HepG2 (cell line): Measurements from ENCODE around the gene WDR48. TPM values are rescaled to one million over a fixed set of nuclear protein-coding genes. Genes with fewer than 3 reads are reported as not detected.

Experiments used
- AHR ChIP-seq: IDR thresholded peaks from 2 replicates; pipeline ENCODE4 v1.6.1; 2018; ENCODE audit warnings: missing genetic modification reagents, missing compliant biosample characterization
- EZH2 ChIP-seq: conservative IDR thresholded peaks from 2 replicates; pipeline ENCODE4 v1.6.1; 2012; ENCODE audit warnings: mild to moderate bottlenecking, low read depth, low read length, moderate library complexity
- JUN ChIP-seq: sonication (generic); formaldehyde crosslinking; IDR thresholded peaks from 2 replicates; pipeline ENCODE4 v1.4.0; 2020; ENCODE audit warnings: mild to moderate bottlenecking, missing genetic modification reagents
- MTA1 ChIP-seq: sonication (generic); formaldehyde crosslinking; IDR thresholded peaks from 2 replicates; pipeline ENCODE4 v1.4.0; 2020; ENCODE audit warnings: missing genetic modification reagents, mild to moderate bottlenecking, borderline replicate concordance
- NFE2 ChIP-seq: sonication (generic); formaldehyde crosslinking; IDR thresholded peaks from 2 replicates; pipeline ENCODE4 v1.4.0; 2020; ENCODE audit warnings: missing genetic modification reagents
- NFE2L2 ChIP-seq: fragments of 150-350 bp; IDR thresholded peaks from 2 replicates; pipeline ENCODE4 v1.6.1; 2014; ENCODE audit warnings: low read length
- SRSF1 ChIP-seq: fragments of 200-400 bp; formaldehyde crosslinking; optimal IDR thresholded peaks from 2 replicates; pipeline ENCODE3; 2017; ENCODE audit warnings: mild to moderate bottlenecking, low read depth, low read length, moderate library complexity
- THAP7 ChIP-seq: sonication (generic); formaldehyde crosslinking; IDR thresholded peaks from 2 replicates; pipeline ENCODE4 v1.8.1; 2023; ENCODE audit warnings: mild to moderate bottlenecking, missing genetic modification reagents
- TIGD3 ChIP-seq: sonication (generic); formaldehyde crosslinking; IDR thresholded peaks from 2 replicates; pipeline ENCODE4 v1.5.1; 2020; ENCODE audit warnings: mild to moderate bottlenecking, missing genetic modification reagents, borderline replicate concordance
- TP53 ChIP-seq: sonication (generic); formaldehyde crosslinking; conservative IDR thresholded peaks from 2 replicates; pipeline ENCODE4 v1.4.0; 2020; ENCODE audit warnings: missing genetic modification reagents
- ZBTB38 ChIP-seq: sonication (generic); formaldehyde crosslinking; IDR thresholded peaks from 2 replicates; pipeline ENCODE4 v1.5.1; 2020; ENCODE audit warnings: mild to moderate bottlenecking, missing genetic modification reagents
- ZMAT5 ChIP-seq: sonication (generic); formaldehyde crosslinking; IDR thresholded peaks from 2 replicates; pipeline ENCODE4 v1.5.0; 2020; ENCODE audit warnings: mild to moderate bottlenecking, low read depth, missing genetic modification reagents, borderline replicate concordance
- ZNF17 ChIP-seq: sonication (generic); formaldehyde crosslinking; IDR thresholded peaks from 2 replicates; pipeline ENCODE4 v1.5.0; 2020; ENCODE audit warnings: mild to moderate bottlenecking, missing genetic modification reagents
- ZNF407 ChIP-seq: sonication (generic); formaldehyde crosslinking; IDR thresholded peaks from one replicate; pipeline ENCODE4 v1.5.1; 2020; ENCODE audit warnings: mild to moderate bottlenecking, missing genetic modification reagents; ENCODE audit errors: not compliant biosample characterization
- ZNF431 ChIP-seq: sonication (generic); formaldehyde crosslinking; IDR thresholded peaks from 2 replicates; pipeline ENCODE4 v1.9.0; 2022; ENCODE audit warnings: missing genetic modification reagents, low read depth, mild to moderate bottlenecking, borderline replicate concordance
- ZNF484 ChIP-seq: sonication (generic); formaldehyde crosslinking; IDR thresholded peaks from 2 replicates; pipeline ENCODE4 v1.5.1; 2020; ENCODE audit warnings: mild to moderate bottlenecking, low read depth, missing genetic modification reagents, borderline replicate concordance
- ZNF576 ChIP-seq: sonication (generic); formaldehyde crosslinking; IDR thresholded peaks from 2 replicates; pipeline ENCODE4 v1.4.0; 2020; ENCODE audit warnings: mild to moderate bottlenecking, missing genetic modification reagents
- polyA plus RNA-seq, 8 experiments: library from polyadenylated mRNA; depleted of rRNA in 3 of 8; stranded (reverse) in 7 of 8; unstranded in 1 of 8; fragments of >200 nt; fragmentation: Illumina TruSeq in 4 of 8; extraction: Trizol in 4 of 8; gene quantifications; 2 replicates each; pipeline versions ENCODE4 v1.2.1 to v1.2.3, GENCODE V29; 2011 to 2016; ENCODE audit warnings: low read depth in 4 of 8, missing spikeins in 1 of 8, mixed read lengths in 1 of 8; ENCODE audit not compliant: insufficient read depth in 1 of 8
- total RNA-seq, 5 experiments: library from RNA; depleted of rRNA; stranded (reverse); fragments of >200 nt; fragmentation: Illumina TruSeq; extraction: Trizol; gene quantifications; 2 replicates each; pipeline ENCODE4 v1.2.3, GENCODE V29; 2016; ENCODE audit warnings: low read depth in 1 of 5

The WDR48 gene
- total and polyA plus RNA-seq, 2 of the 13 experiments (the other 11 are each of a cell fraction or from before 2014, with no cell fraction given): 29.2 to 31.2 TPM

GRCh38 chr3:39107388-39108199 lies 55.8 kb downstream of the WDR48 start, which contains the start of the genes GORASP1 and TTC21A (continued):
- TF ChIP-seq JUN (CRISPR knock-in tag) (0 out of 2 replicates have a peak, but pooled peaks have one; percentile 35), ZNF484 (CRISPR knock-in tag) (no peak), ZNF407 (peak; percentile 31), NFE2L2 (no peak), EZH2 (no peak), ZNF17 (CRISPR knock-in tag) (no peak), ZNF431 (no peak; the same call in 1 of the 2 replicates), AHR (CRISPR knock-in tag) (0 out of 2 replicates have a peak, but pooled peaks have one; percentile 34), NFE2 (CRISPR knock-in tag) (no peak), ZNF576 (CRISPR knock-in tag) (no peak), TIGD3 (no peak; the same call in 1 of the 2 replicates), MTA1 (CRISPR knock-in tag) (no peak), THAP7 (CRISPR knock-in tag) (no peak), SRSF1 (no peak), ZBTB38 (0 out of 2 replicates have a peak, but pooled peaks have one; percentile 15), TP53 (CRISPR knock-in tag) (no peak), ZMAT5 (CRISPR knock-in tag) (no peak)
